Measurements from ENCODE around the gene TMEM132D. TPM values are rescaled to one million over a fixed set of nuclear protein-coding genes. Genes with fewer than 3 reads are reported as not detected.

Gene TMEM132D
- total RNA-seq, 1 donor from 2014 or later = 16.5 TPM

GRCh38 chr12:129335773-129336172, 568.1 kb downstream of the TMEM132D start:
- Mint-ChIP-seq H3K36me3 (ENCODE audit: unreplicated experiment) (no peaks in the 10 kb centered on the region), H3K27ac (ENCODE audit: unreplicated experiment) (no peak overlapping the region), H3K9me3 (ENCODE audit: unreplicated experiment) (no peaks in the 10 kb centered on the region), H3K27me3 (ENCODE audit: unreplicated experiment) (peaks cover 2% of the 10 kb centered on the region), H3K4me1 (ENCODE audit: low read depth, unreplicated experiment) (no peaks in the 10 kb centered on the region), H3K4me3 (ENCODE audit: unreplicated experiment) (no peak overlapping the region)
- no peak for TF ChIP-seq CTCF (IDR thresholded peaks at IDR 0.05; ENCODE audit: partially characterized antibody, unreplicated experiment)
- DNase-seq = no peak

- Mint-ChIP-seq H3K36me3 (ENCODE audit: unreplicated experiment) (no peaks in the 10 kb centered on the region), H3K4me3 (ENCODE audit: unreplicated experiment) (no peak overlapping the region)
- no peak for TF ChIP-seq CTCF (IDR thresholded peaks at IDR 0.05; ENCODE audit: partially characterized antibody, unreplicated experiment)
Observed at GRCh38 chr12:129332286-129332685, 571.5 kb downstream of the TMEM132D start.

GRCh38 chr12:129331356-129332085, 572.3 kb downstream of the TMEM132D start:
- peaks cover 2% of the 10 kb centered on the region for H3K27me3 Mint-ChIP-seq (ENCODE audit: unreplicated experiment)
- no peak for DNase-seq
- no peak for TF ChIP-seq CTCF (IDR thresholded peaks at IDR 0.05; ENCODE audit: partially characterized antibody, unreplicated experiment)
- H3K9me3 Mint-ChIP-seq (ENCODE audit: unreplicated experiment) = peaks cover 2% of the 10 kb centered on the region
- H3K4me1 Mint-ChIP-seq (ENCODE audit: low read depth, unreplicated experiment) = peaks cover 3% of the 10 kb centered on the region
- H3K36me3 Mint-ChIP-seq (ENCODE audit: unreplicated experiment) = no peaks in the 10 kb centered on the region
- no peak overlapping the region for H3K27ac Mint-ChIP-seq (ENCODE audit: unreplicated experiment)
- no peak overlapping the region for H3K4me3 Mint-ChIP-seq (ENCODE audit: unreplicated experiment)

More at GRCh38 chr12:129332286-129332685, 571.5 kb downstream of the TMEM132D start:
- Mint-ChIP-seq H3K9me3 (ENCODE audit: unreplicated experiment) (peaks cover 2% of the 10 kb centered on the region), H3K27ac (ENCODE audit: unreplicated experiment) (no peak overlapping the region), H3K27me3 (ENCODE audit: unreplicated experiment) (peaks cover 2% of the 10 kb centered on the region), H3K4me1 (ENCODE audit: low read depth, unreplicated experiment) (no peaks in the 10 kb centered on the region)
- no peak for DNase-seq

- H3K4me3 Mint-ChIP-seq (ENCODE audit: unreplicated experiment) = no peak overlapping the region
- H3K27me3 Mint-ChIP-seq (ENCODE audit: unreplicated experiment) = peaks cover 2% of the 10 kb centered on the region
- no peak for DNase-seq
- H3K27ac Mint-ChIP-seq (ENCODE audit: unreplicated experiment) = no peak overlapping the region
- no peaks in the 10 kb centered on the region for H3K36me3 Mint-ChIP-seq (ENCODE audit: unreplicated experiment)
- peaks cover 3% of the 10 kb centered on the region for H3K4me1 Mint-ChIP-seq (ENCODE audit: low read depth, unreplicated experiment)
- H3K9me3 Mint-ChIP-seq (ENCODE audit: unreplicated experiment) = peaks cover 2% of the 10 kb centered on the region
- TF ChIP-seq CTCF (IDR thresholded peaks at IDR 0.05; ENCODE audit: partially characterized antibody, unreplicated experiment) = no peak
Observed at GRCh38 chr12:129328235-129328634, 575.6 kb downstream of the TMEM132D start.

GRCh38 chr12:129325566-129325965, 578.3 kb downstream of the TMEM132D start:
- no peak for TF ChIP-seq CTCF (IDR thresholded peaks at IDR 0.05; ENCODE audit: partially characterized antibody, unreplicated experiment)
- no peak overlapping the region for H3K4me3 Mint-ChIP-seq (ENCODE audit: unreplicated experiment)
- H3K27me3 Mint-ChIP-seq (ENCODE audit: unreplicated experiment) = peaks cover 2% of the 10 kb centered on the region
- H3K9me3 Mint-ChIP-seq (ENCODE audit: unreplicated experiment) = peaks cover 2% of the 10 kb centered on the region
- H3K27ac Mint-ChIP-seq (ENCODE audit: unreplicated experiment) = no peak overlapping the region
- DNase-seq = no peak
- H3K4me1 Mint-ChIP-seq (ENCODE audit: low read depth, unreplicated experiment) = peaks cover 3% of the 10 kb centered on the region
- H3K36me3 Mint-ChIP-seq (ENCODE audit: unreplicated experiment) = no peaks in the 10 kb centered on the region
